NB4 (cell line): Measurements from ENCODE around the gene C22orf42.
A peak's percentile ranks its signal among the peaks of the same experiment; 100 is the strongest.

Source experiments
- CTCF ChIP-seq: IDR thresholded peaks from one replicate; pipeline ENCODE4 v1.5.1; 2012; ENCODE audit warnings: low read depth, low read length
- MAX ChIP-seq: IDR thresholded peaks from 2 replicates; pipeline ENCODE4 v1.6.1; 2011; ENCODE audit warnings: low read depth, low read length
- POLR2A ChIP-seq: IDR thresholded peaks from 2 replicates; pipeline ENCODE4 v1.6.1; 2011; ENCODE audit warnings: mild to moderate bottlenecking; ENCODE audit not compliant: insufficient read length; ENCODE audit errors: extremely low read depth

- TF ChIP-seq CTCF (peak; percentile 9), POLR2A (no peak), MAX (no peak)
Observed at GRCh38 chr22:32204040-32204855, 45.1 kb upstream of the C22orf42 start.
